Duodenal mucosa (tissue), 2 donors: ENCODE data around the gene ECHDC3.

ENCODE experiments used
- H3K27ac ChIP-seq: one replicate; pipeline ENCODE4 v1.7.0; 2013; ENCODE audit warnings: low read depth, low read length
- H3K27me3 ChIP-seq, 2 donors: one replicate each; pipeline ENCODE4 v1.7.0; 2013; ENCODE audit warnings: low read length in 2 of 2, control low read depth in 1 of 2; ENCODE audit not compliant: insufficient read depth in 2 of 2, control insufficient read depth in 1 of 2
- H3K36me3 ChIP-seq, 2 donors: one replicate each; pipeline ENCODE4 v1.7.0; 2013; ENCODE audit warnings: low read length in 2 of 2, control low read depth in 1 of 2; ENCODE audit not compliant: insufficient read depth in 2 of 2, control insufficient read depth in 1 of 2
- H3K4me1 ChIP-seq, 2 donors: one replicate each; pipeline ENCODE4 v1.7.0; 2013; ENCODE audit warnings: low read length in 2 of 2, control low read depth in 1 of 2; ENCODE audit not compliant: insufficient read depth in 2 of 2, control insufficient read depth in 1 of 2
- H3K4me3 ChIP-seq, 2 donors: one replicate each; pipeline ENCODE4 v1.7.0; 2013; ENCODE audit warnings: low read length in 2 of 2, low read depth in 1 of 2
- H3K9ac ChIP-seq, 2 donors: one replicate each; pipeline ENCODE4 v1.7.0; 2013; ENCODE audit warnings: low read length in 2 of 2, low read depth in 1 of 2
- H3K9me3 ChIP-seq, 2 donors: one replicate each; pipeline ENCODE4 v1.7.0; 2013; ENCODE audit warnings: low read length in 2 of 2, control low read depth in 1 of 2; ENCODE audit not compliant: control insufficient read depth in 1 of 2

ECHDC3 gene

GRCh38 chr10:11773761-11774441 lies 31.7 kb downstream of the ECHDC3 start:
- no peaks in the 10 kb centered on the region for H3K9me3 ChIP-seq
- H3K27ac ChIP-seq = no peak overlapping the region
- no peak overlapping the region for H3K9ac ChIP-seq
- no peak overlapping the region for H3K4me3 ChIP-seq
- no peaks in the 10 kb centered on the region for H3K36me3 ChIP-seq
- no peaks in the 10 kb centered on the region for H3K4me1 ChIP-seq
- H3K27me3 ChIP-seq = no peaks in the 10 kb centered on the region

GRCh38 chr10:11775412-11775811 lies 33.2 kb downstream of the ECHDC3 start:
- H3K4me1 ChIP-seq = no peaks in the 10 kb centered on the region

DNA sequence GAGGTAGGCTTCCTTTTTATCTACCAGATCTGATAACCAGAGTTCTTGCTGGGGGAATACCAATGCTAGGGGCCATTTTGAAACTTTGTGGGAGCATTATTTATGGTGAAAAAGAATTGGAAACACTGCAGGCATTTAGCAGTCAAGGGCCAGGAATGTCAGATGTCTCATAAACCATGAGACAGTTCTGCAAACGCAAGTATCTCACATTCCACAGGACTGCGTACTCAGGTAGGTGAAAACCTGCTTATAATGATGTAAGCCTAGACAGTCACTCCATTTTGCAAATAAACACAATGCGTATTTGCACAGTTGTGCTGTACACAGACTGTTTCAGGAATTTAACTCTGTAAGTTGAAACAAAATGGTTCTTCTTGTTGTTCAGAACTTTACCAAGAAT lies 33.9 kb downstream of the ECHDC3 start:
- Histone ChIP-seq H3K36me3 (no peaks in the 10 kb centered on the region), H3K9ac (no peak overlapping the region), H3K4me1 (no peaks in the 10 kb centered on the region), H3K27me3 (no peaks in the 10 kb centered on the region), H3K4me3 (no peak overlapping the region), H3K27ac (no peak overlapping the region), H3K9me3 (no peaks in the 10 kb centered on the region)

More at GRCh38 chr10:11775412-11775811, 33.2 kb downstream of the ECHDC3 start:
- no peak overlapping the region for H3K9ac ChIP-seq
- no peaks in the 10 kb centered on the region for H3K36me3 ChIP-seq
- no peak overlapping the region for H3K27ac ChIP-seq
- no peak overlapping the region for H3K4me3 ChIP-seq
- H3K9me3 ChIP-seq = no peaks in the 10 kb centered on the region
- H3K27me3 ChIP-seq = no peaks in the 10 kb centered on the region

GRCh38 chr10:11781114-11781513 lies 38.9 kb downstream of the ECHDC3 start:
- no peaks in the 10 kb centered on the region for H3K9me3 ChIP-seq
- no peaks in the 10 kb centered on the region for H3K36me3 ChIP-seq
- no peak overlapping the region for H3K9ac ChIP-seq

DNA sequence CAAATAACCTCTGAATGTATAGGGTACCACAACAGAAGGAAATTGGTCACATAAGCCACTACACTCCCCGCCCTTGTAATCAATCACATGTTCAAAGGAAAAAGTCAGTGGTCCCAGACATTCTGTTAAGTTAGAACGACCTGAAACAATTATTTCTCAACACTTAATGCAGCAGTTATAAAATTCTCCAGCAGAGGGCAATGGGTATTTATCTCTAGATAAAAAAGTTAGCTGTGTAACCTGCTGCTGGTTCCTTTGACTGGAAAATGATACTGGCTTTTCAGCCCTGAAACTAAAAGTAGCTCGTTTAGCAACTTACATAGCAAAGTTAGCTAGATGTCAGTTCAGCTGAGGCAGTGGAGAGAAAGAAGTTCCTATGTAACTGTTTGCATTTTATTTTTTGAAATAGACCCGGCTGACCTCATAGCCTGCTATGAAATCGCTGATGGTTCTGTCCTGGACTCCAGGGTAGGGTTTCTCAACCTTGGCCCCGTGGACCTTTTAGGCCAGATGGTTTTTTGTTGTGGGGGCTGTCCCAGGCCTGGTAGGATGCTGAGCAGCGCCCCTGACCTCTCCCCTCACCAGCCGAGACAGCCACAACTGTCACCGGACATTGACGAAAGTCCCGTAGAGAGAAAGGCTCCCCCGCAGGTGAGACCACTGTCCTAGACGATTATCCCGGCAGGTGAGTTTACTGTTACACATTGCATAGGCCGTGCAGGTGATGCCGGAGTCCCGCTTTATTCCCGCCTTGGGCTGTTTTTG lies 40.8 kb downstream of the ECHDC3 start:
- no peak overlapping the region for H3K4me3 ChIP-seq
- no peak overlapping the region for H3K27ac ChIP-seq
- no peak overlapping the region for H3K9ac ChIP-seq
- no peaks in the 10 kb centered on the region for H3K27me3 ChIP-seq
- no peaks in the 10 kb centered on the region for H3K9me3 ChIP-seq
- H3K4me1 ChIP-seq = no peaks in the 10 kb centered on the region
- no peaks in the 10 kb centered on the region for H3K36me3 ChIP-seq

More at GRCh38 chr10:11781114-11781513, 38.9 kb downstream of the ECHDC3 start:
- H3K27ac ChIP-seq = no peak overlapping the region
- no peak overlapping the region for H3K4me3 ChIP-seq
- no peaks in the 10 kb centered on the region for H3K4me1 ChIP-seq
- H3K27me3 ChIP-seq = no peaks in the 10 kb centered on the region

DNA sequence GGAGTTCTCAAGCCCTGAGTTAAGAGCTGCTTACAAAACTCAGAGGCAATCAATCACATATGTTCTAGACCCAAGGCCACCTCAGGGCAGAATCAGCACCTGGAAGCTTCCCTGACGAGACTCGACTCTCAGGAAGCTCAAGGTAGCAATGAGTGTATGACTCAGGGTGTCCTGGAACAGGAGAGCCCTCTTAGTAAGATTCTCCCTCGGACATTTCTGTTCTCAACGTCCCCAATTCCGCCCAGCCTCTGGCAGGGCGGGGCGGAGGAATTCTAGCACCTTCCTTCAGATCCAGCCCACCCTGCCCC lies 41.3 kb downstream of the ECHDC3 start:
- no peaks in the 10 kb centered on the region for H3K36me3 ChIP-seq
- no peaks in the 10 kb centered on the region for H3K9me3 ChIP-seq
- no peak overlapping the region for H3K9ac ChIP-seq
- H3K27ac ChIP-seq = no peak overlapping the region
- no peak overlapping the region for H3K4me3 ChIP-seq
- no peaks in the 10 kb centered on the region for H3K4me1 ChIP-seq
- H3K27me3 ChIP-seq = no peaks in the 10 kb centered on the region

- H3K4me1 ChIP-seq = no peaks in the 10 kb centered on the region
- no peaks in the 10 kb centered on the region for H3K9me3 ChIP-seq
- no peaks in the 10 kb centered on the region for H3K27me3 ChIP-seq
- no peak overlapping the region for H3K27ac ChIP-seq
- no peak overlapping the region for H3K9ac ChIP-seq
- H3K4me3 ChIP-seq = no peak overlapping the region
- H3K36me3 ChIP-seq = no peaks in the 10 kb centered on the region
Measured at GRCh38 chr10:11787374-11787773, 45.2 kb downstream of the ECHDC3 start.

- H3K9me3 ChIP-seq = no peaks in the 10 kb centered on the region
- H3K4me3 ChIP-seq = no peak overlapping the region
- no peak overlapping the region for H3K27ac ChIP-seq
- H3K36me3 ChIP-seq = no peaks in the 10 kb centered on the region
- H3K4me1 ChIP-seq = no peaks in the 10 kb centered on the region
- no peak overlapping the region for H3K9ac ChIP-seq
- no peaks in the 10 kb centered on the region for H3K27me3 ChIP-seq
Measured at GRCh38 chr10:11787846-11788245, 45.7 kb downstream of the ECHDC3 start.

- no peak overlapping the region for H3K4me3 ChIP-seq
- no peaks in the 10 kb centered on the region for H3K27me3 ChIP-seq
- no peaks in the 10 kb centered on the region for H3K4me1 ChIP-seq
- H3K9me3 ChIP-seq = no peaks in the 10 kb centered on the region
- H3K9ac ChIP-seq = no peak overlapping the region
- H3K27ac ChIP-seq = no peak overlapping the region
- H3K36me3 ChIP-seq = no peaks in the 10 kb centered on the region
Measured at GRCh38 chr10:11789306-11789705, 47.1 kb downstream of the ECHDC3 start.

- no peak overlapping the region for H3K4me3 ChIP-seq
- no peaks in the 10 kb centered on the region for H3K27me3 ChIP-seq
- no peak overlapping the region for H3K27ac ChIP-seq
- H3K9me3 ChIP-seq = no peaks in the 10 kb centered on the region
- H3K9ac ChIP-seq = no peak overlapping the region
- H3K4me1 ChIP-seq = no peaks in the 10 kb centered on the region
- H3K36me3 ChIP-seq = no peaks in the 10 kb centered on the region
Measured at GRCh38 chr10:11789956-11790355, 47.8 kb downstream of the ECHDC3 start.
